GM21515 (cell line): Measurements from ENCODE around the gene DGKB.
A peak's percentile ranks its signal among the peaks of the same experiment; 100 is the strongest.

Experiments
- ATAC-seq: cut with Tn5 transposase; IDR thresholded peaks from one replicate; pipeline ENCODE4 v1.9.1; 2021; ENCODE audit not compliant: unreplicated experiment

Gene DGKB

DNA sequence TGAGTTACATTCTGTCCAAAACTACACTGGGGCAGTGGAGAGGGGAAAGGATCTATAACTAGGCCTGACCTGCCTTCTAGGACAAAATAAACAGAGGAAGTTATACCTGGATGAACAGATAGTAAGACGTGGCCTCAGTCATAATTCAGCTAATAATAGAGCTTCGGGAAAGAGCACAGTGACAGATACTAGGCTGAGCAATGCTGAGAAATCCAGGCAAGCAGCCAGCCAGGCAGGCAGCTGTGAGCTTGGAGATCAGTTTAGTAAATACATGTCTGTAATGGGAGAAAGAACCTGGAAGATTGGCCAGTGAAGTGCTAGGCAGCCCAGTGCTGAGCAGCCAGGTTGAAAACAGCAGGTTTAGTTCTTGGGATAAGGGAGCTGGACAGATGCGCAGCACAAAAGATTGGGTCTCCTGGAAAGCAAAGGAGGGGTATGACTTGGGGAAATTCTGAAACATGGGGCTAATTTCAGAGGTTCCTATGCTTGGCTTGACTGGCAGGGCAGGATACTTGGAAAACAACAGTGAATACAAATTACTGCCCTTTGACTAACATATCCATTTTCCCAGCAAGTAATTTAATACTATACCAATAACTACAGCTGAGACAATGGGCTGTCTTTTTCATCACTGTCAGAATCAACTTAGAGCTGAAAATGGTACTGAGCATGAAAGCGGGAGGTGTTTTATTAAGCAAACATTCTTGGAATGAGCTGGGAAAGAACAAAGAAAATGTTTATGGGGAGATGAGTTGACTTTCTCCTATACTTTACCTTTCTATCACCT is 140.8 kb downstream of the DGKB start:
- no peak for ATAC-seq

DNA sequence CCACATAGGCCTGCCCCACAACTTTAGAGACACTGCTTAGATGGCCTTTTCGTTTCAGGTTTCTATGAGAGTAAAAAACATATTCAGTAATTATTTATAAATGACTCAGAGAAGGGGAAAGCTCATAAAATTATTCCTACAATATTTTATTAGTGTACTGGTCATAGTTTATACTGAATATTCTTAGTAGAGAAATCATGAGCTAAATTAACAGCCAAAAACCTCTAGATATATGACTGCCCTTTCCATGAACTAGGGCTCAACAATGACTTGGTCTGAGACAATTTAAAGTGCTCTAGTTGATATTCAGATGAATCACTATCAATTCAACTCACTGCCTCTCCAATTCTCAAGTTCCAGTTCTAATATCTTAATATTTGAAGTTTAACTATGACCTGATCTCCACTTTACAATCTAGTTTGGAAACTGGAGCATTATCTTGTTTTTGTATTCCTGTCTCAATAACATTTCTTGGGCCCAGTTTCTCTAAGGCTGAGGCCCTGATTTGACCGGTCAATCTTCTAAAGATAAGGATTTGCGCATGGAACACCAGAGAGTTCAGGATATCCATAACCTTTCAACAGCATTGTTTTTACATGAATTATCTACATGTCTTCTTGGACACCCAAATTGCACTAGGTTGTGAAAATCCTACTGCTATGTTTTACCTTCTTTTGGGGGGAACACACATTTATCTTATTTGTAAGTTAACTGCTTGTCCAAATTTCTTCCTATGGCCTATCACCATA is 141.6 kb downstream of the DGKB start:
- no peak for ATAC-seq

DNA sequence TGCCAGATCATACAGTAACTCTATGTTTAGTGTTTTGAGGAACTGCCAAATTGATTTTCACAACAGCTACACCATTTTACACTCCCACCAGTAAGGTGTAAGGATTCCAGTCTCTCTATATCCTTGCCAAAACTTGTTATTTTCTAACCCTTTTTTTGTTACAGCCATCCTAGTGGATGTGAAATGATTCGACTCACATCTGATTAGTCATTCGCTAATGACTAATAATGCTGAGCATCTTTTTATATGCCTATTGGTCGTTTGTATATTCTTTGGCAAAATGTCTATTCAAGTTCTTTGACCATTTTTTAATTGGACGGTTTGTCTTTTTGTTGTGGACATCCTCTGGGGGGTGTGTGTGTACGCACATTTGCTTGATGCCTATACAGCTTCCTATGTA is 142.8 kb downstream of the DGKB start:
- no peak for ATAC-seq

DNA sequence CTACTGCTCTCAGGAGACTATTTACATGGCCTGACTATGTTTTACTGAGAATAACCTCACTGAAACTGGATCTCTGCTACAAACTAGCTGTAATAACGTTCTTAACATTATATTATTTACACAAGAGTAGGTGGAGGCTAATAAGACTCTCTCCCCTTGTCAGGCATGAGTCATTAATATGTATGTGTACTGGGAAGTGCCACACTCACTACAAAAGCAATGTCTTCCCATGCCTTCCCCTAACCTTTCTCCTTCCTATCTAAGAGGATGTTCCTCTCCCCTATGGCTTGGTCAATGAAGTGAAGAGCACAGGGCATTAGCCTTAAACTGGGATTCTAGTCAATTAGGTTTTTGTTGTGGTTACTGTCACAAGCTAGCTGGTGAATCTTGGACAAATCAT is 147.9 kb downstream of the DGKB start:
- ATAC-seq = no peak

DNA sequence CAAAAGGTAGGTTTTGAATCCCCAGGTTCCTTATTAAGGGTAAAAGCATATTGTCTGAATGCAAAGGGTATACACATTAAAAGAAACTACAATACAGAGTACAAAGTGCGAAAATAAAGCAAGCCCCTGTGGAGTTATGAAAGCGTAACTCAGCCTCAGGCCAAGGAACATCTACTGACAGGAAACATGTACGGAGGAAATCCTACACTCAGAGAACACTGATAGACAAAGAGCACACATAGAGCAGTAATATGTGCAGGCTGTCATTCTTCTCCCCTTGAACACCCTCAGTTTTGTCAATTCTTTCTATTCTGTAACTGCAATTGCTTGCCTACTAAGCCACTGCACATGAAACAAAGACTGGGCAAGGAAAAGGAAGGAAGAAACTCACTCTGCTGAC is 150.2 kb downstream of the DGKB start:
- ATAC-seq = no peak

DNA sequence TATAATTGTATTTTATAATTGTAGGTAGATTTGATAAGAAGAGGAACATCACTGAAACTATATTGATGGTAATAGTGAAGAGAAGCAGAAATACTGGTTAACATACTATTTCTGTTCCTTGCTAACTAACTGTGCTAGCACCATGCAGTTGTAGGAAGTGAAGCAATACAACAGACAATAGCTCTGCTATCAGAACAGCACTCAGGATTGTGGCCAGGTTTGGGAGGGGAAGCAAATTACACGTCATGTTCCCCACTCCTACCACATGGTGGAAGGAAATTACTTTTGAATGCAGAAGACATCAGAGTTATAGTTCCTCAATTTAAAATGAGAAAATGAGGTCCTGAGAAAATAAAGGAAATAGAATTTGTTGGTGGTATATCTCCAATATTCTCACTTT is 151.1 kb downstream of the DGKB start:
- no peak for ATAC-seq

DNA sequence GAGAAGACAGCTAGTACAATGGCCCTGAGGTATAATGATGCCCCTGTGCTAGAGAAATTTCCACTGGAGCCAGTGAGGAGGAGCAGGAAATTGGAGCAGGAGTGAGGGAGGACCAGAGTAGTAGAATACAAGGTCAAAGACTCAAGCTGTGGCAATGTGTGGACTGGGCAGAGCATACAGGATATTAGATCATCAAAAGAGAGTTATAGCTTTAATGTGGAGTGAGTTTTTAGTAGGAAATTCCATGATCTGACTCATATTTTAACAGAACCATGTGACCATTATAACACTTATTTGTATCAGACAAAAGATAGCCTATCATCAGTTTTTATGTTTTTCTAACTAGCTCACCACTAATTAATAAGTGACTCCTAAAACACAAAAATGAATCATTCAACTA is 154.1 kb downstream of the DGKB start:
- ATAC-seq = no peak

DNA sequence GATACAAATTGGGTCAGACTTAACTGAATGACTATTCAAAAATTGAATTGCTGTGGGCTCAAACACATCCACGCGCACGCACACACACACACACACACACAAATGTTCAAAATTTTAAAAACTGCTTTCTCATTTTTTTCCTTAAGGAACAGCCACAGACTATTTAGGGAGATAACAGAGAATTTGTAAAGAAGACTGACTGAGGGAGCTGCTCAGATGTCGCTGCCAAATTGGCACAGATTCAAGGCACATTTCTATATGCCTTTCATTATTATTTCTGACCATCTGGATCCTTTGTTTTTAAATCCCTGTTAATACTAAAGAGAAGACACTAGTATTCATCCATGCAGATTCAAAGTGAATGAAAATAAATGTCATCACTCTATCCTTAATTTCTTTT is 154.8 kb downstream of the DGKB start:
- no peak for ATAC-seq

DNA sequence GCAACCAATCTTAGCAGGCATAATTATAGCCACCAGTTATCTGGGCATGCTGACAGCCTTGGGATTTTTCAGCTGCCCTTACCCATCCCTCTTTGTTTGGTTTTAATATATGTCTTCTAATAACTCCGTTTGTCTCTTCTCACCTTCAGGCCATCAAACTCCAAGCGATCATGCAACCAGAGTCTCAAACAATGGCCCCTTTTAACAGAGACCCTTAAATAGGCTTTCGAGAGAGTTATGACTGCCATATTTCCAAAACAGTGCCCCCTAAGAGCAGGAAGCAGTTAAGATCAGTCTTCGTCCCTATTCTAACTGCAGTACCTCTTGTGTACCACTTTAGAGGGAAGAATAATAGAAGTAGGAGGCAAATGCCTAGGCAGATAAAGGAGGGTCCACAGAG is 157.5 kb downstream of the DGKB start:
- no peak for ATAC-seq

DNA sequence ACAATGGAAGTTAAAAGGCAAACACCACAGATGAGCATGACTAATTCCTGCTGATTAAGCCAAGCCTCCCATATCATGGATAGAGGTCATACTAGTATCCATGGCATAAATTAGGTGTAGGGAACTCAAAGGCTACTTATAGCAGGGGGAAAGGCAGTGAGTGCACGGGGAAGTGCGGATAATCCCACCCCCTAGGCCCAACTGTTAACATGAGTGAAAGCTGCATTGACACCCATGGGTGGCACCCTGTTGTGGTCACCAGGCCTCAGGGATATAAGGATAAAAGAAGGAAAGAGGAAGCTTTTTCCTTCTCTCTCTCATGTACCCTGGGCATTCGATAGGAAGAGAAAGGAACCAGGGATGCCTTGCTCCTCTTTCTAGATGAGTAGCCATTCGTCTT is 161.9 kb downstream of the DGKB start:
- no peak for ATAC-seq

DNA sequence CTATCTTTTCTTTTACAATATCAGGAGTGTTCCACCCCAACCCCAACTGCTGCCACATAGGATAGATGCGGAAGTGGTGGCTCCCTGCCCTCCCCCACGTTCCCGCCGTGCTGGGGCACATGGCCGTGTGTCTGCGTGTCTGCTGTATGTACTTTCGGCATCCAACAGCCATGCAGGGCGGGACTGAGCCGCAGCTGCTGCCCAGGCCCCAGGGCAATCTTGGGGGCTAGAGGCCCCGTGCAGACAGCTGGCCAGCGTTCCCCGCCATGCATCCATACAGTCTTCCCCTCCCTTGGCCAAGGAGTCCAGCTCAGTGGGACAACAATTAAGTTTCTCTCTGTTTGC is 162.7 kb downstream of the DGKB start:
- ATAC-seq = no peak

DNA sequence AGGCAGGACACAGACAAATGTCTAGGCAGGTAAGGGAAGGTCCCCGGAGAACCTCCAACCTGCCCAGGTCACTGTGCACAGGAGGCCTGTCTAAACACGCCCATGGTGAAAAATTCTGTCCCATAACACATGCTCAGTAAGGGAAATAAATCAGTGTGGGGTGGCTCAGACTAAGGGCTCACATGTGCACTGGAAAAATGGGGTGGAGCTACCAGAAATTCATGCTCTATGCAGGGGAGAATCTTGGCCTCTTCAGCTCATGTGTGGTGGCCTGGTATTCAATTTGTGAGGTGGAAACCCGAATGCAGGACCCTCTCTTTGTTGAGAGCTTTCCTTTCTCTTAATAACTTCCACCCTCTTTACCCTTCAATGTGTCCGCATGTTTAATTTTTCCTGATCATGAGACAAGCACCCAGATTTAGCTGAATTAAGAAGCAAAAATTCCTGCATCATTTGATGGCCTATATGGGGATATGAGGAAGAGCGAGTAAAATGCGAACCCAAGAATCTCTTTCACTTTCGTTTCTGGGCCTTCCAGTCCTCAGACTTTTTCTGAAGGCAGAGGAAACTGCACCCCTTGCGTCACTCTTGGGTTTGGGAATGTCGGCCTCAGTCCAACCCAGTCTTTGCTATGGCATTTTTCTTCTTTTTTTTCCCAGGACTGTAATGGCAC is 163.2 kb downstream of the DGKB start:
- ATAC-seq = no peak

DNA sequence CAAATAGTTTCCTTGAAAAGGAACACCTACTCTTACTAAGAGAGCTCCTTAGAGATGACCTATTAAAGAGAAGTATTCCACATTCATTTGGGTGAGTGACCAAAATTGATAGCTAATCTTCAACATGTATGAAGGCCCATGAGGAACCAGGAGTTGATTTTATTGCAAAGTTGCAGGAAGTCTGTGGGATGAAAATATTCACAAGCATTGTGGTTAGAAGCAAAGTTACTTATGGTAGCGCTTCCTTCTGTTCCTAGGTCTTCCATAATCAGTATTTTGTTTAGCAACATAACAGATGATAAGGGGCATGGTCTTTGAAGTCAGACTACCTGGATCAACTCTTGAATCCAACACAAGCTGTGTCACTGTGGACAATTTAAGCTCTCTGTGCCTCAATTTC is 164.5 kb downstream of the DGKB start:
- no peak for ATAC-seq

DNA sequence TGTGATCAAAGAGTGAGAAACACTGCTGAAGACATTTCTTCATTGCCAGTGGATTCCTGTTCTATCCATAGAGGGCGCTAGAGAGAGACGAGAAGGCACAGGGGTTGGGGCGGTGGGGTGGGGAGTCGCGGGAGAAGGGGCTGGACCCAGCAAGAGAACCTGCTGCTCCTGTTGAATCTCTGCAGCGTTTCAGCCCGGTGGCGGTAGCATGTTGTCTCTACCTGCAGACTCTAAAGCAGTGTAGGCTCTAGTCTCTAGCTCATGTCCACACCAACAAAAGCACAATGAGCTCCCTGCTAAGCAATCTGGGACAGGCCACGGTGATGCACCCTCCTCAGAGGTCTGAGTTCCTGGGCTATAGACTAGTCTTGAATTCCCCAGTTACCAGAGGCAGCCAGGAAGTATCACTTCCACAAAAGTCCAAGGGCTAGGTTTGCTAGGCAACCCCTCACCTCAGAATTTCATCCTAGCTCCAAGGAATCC is 167.7 kb downstream of the DGKB start:
- ATAC-seq = no peak

DNA sequence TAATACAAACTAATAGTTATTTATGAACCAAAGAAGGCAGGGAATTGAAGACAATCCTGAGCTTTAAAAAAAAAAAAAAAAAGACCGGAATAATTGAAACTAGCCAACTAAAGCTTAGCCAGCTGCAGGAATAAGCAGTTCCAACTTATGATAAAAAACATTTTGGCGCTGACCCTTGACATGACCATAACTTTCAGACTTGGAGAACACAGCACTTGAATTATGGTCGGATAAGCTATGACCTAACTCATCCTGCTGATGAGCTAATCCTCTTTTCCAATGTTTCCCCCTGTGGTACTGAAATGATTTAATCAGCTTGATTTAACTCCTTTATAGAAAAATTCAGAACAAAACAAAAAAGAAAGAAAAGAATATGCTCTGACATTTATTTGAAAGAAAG is 181.8 kb downstream of the DGKB start:
- ATAC-seq = no peak

DNA sequence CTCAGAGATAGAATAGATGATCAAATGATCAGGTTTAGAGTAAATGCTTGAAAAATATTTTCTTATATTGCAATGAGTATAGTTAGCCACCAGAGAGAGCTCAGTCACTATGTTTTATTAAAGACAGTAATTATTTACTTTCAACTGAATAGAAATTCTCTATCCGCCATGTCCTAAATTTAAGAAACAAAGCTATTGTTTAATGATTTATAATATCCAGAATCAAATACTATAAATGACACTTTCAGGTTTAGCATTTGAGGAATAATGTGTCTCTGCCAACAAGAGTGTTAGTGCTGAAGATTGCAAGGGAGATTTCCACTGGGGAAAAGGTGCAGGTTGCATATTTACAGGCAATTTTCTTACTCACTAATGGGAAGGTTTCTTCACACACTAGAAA is 184.7 kb downstream of the DGKB start:
- no peak for ATAC-seq

DNA sequence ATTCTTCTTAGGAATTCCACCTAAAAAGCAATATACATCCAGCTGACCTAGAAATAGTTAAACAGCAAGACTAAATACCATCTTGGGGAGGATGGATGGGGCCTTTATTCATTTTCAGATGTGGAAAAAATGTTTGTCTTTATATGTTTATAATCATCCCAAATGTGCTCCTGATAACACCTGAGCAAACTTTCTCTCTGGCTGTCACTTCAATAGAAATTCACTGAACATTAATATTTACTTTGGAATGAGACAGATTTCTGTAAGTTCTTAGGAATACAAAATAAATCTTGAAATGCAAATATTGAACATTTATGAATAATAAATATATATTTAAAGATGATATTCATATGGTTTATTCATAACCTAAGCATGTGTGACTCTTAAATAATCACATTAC is 185.4 kb downstream of the DGKB start:
- ATAC-seq = no peak

DNA sequence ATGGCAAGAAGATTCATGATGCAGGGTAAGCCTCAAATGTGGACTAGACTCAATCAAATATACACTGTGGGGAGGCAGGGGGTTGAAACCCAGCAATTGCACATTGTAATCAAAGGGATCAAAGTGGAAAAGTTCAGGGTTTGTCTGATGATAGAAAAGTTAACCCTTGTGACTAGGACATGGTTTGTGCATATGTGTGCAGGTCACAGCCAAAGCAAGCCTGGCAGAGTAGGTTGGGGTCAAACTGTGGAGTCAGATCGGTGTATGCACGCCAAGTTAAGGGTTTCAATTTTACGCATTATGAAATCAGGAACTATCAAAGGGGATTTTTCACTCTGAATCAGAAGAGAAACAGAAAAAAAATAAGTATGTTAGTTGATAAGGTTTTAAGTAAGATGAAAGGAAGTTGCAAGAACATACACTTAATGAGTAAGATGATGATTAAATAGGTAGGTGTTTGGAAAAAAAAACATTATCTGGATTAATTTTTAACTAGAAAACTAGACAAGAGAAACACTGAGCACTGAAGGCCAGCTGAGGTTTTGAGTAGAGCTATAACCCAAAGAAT is 188.3 kb downstream of the DGKB start:
- ATAC-seq = peak; percentile 95

DNA sequence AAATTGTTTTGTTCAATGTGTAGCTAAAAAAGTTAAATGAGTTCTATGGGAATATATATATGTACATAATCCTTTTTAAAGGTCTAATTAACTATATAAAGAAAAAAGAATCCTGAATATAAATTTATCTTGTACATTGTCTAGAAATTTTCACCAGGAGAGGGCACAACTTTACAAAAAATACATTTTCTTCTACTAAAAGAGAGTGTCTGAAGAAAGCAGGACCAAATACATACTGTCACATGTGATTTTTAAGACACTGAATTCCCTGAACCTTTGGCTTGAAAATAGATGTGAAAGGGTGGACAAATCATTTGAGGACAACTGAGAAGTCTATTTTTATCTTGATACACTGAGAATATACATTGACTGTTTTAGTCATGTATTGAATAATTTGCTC is 204.3 kb downstream of the DGKB start:
- ATAC-seq = no peak

DNA sequence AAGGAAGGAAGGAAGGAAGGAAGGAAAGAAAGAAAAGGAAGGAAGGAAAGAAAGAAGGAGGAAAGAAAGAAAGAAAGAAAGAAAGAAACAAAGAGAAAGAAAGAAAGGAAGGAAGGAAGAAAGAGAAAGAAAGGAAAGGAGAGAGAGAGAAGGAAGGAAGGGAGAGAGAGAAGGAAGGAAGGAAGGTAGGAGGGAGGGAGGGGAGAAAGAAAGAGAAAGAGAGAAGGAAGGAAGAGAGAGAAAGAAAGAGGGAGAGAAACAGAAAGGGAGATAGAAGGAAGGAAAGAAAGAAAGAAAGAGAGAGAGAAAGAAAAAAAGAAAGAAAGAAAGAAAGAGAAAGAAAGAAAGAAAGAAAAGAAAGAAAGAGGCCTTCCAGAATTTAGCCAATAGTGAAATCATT is 204.9 kb downstream of the DGKB start:
- ATAC-seq = no peak

DNA sequence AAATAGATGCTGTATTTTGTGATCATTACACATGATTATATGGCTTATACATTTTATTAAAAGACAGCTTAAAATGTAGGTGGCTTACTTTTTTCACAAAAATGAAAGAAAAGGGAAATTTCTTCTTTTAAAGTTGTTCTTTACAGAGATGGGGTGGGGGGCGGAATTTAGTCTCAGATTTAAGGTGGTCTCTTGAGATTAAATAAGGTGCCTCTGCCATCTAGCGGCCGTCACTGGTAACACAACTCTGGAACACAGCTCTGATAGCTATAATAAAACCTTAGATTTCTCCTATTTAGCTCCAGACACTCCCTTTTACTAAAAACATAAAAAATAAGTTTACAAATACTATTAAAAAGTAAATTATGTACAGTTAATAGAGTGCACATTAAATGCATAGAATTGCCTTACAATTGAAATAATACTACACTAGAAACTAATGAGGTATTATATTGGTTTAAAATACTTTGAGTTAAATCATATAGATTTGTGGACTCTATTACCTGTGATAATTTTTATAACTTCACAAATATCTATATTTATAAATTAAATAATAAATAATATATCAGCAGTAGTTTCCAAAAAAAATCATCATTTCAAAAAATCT is 210.9 kb downstream of the DGKB start:
- ATAC-seq = peak; percentile 60
